OCI-M2 (cell line): ENCODE measurements around the gene F10.
"Not testable (repeated sequence)": the region's sequence is repeated elsewhere in the genome, so short reads cannot be mapped to it uniquely, and the experiment has no call there.

Source experiments
- DNase-seq: peaks from one replicate; lab custom pipeline; 2025; ENCODE audit not compliant: unreplicated experiment; lab: John Stamatoyannopoulos, UW

F10 gene

DNA sequence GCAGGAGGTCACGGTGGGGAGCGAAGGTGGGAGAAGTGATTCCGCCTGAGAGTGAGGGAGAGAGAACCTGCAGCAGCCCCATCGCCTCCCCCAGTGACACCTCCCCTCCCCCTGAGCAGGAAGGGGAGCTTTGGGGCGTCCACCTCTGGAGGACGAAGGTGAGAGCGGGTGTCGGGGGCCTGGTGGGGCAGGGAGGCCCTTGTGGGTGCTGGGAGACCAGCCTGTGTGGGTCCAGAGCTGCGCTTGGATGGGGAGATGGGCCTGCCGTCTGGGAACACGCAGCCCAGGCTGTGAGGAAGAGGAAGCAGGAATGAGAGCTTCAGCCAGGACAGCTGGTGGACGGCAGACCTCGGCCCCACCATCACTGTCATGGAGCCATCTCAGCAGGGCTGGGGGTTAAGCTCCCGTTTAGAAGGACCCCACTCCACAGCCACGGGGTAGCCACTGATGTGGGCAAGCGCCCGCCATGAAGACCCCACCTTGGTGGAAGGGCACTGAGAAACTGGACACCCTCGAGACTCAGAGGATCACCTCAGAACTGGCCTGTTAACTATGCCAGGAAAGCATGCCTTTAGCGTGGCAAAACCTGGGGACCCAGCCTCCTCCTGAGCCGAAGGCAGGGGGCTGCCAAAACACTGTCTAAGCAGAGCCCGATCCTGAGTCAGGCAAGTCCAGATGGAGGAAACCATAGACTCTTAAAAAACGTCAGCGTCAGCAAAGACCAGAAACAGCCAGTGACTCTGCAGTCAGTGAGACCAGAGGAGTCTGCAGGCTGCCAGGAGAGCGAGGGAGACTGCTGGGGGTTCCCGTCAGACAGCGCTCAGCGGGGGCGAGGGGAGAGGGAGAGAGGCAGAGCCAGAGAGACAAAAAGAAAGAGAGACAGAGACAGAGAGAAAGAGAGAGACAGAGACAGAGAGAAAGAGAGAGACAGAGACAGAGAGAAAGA is 29.4 kb downstream of the F10 start:
- no peak for DNase-seq

DNA sequence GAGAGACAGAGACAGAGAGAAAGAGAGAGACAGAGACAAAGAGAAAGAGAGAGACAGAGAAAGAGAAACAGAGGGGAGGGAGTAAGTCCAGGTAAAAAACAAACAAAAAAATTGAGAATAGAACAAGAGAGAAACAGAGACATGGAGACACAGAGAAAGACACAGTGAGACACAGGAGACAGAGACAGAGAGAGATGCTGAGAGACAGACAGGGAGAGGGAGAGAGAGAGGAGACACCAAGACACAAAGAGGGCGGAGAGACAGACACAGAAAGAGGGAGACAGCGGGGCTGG is 30.0 kb downstream of the F10 start:
- DNase-seq = no peak

DNA sequence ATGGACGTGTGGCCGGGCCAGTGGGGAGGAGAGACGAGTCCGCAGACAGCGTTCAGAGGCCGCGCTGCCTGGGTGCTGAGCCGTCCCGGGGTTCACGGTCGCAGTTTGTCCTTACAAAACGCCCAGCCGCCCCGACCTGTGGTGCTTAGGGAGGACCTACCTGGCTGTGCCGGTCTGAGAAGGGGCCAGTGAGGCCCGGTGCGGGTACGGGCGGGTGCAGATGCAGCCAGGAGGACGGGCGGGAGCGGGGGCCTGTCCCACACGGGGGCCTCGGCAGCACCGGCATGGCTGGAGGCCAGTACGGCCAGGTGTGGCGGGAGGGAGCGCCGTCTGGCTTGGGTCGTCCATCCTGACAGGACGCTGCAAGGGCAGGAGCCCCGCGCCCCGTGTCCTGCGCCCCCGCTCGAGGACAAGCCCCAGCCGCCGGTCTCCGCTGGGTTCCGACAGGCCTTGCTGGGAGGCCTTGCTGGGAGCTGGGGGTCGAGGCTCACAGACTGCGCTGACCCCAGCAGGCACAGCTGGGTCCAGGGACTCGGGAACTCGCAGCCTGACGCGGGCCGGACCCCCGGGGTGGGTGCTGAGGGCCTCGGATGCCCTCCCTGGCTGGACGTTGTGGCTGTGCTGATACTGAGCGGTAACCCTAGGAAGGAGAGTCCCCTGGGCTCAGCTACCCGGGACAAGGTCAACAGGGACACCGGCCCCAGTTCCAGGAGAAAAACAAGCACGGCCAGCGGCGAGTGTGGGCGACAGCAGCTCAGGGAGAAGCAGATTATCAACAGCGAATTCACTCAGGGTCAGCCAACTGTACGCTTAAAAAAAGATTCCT is 30.6 kb downstream of the F10 start:
- no peak for DNase-seq

DNA sequence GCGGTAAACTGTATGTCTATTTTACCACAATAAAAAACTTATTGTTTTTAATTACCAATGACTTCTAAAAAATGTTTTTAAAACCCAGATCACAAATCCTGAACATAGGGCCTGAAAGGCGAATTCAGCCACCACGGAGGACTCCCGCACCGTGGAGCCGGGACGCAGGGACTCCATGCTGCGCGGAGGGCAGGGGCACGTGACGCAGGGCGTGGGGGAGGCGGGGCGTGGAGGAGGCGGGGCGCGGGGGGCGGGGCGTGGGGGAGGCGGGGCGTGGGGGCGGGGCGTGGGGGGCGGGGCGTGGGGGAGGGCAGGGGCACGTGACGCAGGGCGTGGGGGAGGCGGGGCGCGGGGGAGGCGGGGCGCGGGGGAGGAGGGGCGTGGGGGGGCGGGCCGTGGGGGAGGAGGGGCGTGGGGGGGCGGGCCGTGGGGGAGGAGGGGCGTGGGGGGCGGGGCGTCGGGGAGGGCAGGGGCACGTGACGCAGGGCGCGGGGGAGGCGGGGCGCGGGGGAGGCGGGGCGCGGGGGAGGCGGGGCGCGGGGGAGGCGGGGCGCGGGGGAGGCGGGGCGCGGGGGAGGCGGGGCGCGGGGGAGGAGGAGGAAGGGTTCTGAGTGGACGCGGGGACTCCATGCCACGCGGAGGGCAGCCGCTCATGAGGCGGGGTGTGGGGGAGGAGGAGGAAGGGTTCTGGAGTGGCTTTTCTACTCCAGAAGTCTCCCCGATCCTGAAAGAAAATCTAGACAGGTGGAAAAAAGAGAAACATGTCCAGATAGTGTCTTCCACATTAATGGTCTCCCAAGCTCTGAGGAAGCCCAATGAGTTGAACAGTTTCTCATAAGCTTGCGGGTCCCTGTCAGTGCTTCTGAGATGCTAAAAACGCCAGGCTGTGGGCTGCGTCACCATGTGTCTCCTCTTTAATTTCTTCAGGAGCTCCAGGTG is 31.5 kb downstream of the F10 start:
- DNase-seq = peak; percentile 38

GRCh38 chr13:113155201-113155600 is 32.6 kb downstream of the F10 start:
- DNase-seq = no peak

- DNase-seq = no peak
Measured at GRCh38 chr13:113155982-113156655, 33.5 kb downstream of the F10 start.

DNA sequence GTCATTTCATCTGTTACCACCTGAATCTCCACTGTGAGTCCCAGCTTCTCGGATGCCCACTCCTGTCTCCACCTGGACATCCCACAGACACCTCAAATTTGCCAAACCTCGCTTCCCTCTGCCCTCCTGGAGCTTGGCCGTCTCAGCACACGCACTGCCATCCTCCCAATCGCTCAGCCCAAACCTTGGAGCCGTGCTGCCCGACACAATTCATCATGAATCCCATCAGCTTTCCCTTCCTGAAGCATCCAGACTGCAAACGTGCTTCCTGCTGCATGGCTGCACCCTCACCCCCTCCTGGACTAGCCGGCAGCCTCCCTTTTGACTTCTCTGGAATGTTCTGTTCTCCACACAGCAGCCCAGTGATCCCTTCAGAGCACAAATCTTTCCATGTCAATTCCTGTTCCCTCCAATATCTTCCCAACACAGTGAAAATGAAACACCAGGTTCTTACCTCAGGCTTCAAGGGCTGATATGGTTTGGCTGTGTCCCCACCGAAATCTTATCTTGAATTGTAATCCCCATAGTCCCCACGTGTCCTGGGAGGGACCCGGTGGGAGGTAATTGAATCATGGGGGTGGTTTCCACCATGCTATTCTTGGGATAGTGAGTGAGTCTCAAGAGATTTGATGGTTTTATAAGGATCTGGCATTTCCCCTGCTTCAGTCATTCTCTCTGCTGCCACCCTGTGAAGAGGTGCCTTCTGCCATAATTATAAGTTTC is 34.8 kb downstream of the F10 start:
- no peak for DNase-seq

DNA sequence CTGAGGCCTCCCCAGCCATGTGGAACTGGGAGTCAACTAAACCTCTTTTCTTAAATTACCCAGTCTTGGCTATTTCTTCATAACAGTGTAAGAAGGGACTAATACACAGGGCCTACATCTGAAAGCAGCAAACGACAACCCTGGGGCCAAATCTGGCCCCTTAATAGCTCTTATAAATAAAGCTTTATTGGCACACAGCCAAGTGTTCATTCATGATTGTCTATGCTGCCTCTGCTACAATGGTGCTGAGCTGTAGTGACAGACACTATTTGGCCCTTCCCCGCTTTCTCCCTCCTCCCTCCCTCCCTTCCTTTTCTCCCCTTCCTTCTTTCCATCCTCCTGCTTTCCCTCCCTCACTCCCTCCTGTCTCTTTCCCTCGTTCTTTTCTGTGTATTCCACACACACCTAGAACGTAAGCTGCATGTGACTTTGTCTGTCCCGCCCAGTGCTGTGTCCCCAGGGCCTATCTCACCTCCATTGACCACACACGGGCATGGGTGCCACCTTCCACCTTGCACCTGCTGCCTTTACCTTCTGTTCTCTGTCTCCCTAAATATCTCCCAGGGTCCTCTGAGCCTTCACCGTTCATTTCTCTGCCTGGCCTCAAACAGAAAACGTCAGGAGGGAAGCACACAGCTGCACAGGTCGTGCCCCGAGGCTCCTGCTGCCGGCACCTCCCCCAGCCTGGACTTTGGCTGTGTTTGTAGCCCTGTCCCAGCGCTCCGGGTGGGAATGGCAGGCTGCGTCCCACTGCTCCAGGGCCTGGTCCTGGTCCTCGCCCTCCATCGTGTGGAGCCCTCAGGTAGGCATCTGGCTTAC is 35.5 kb downstream of the F10 start, which contains the start of gene PROZ:
Gene PROZ (plus strand): TSS at position 720 of the 819 bp plus-strand sequence. CDS start 13 bp downstream, at position 733.
- no peak for DNase-seq

DNA sequence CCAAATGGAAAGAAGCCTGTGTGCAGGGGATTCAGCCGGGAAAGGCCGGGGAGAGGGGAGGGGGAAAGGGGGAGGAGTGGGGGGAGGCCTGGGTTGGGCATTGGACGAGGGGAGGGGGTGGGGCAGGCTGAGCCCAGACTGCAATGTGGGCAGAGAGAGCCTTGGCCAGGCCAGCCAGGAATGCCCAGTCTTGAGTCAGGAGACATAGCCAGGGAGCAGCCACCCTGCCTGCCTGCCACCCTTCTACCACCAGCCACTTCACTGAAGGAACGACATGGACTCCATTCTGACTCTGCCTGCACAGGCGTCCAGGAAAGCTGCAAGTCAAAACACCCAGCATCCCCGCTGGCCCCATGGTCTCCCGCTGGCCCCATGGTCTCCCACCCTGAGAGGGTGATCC is 36.3 kb downstream of the F10 start:
- no peak for DNase-seq

- DNase-seq = no peak
Measured at GRCh38 chr13:113159701-113160100, 37.1 kb downstream of the F10 start.

DNA sequence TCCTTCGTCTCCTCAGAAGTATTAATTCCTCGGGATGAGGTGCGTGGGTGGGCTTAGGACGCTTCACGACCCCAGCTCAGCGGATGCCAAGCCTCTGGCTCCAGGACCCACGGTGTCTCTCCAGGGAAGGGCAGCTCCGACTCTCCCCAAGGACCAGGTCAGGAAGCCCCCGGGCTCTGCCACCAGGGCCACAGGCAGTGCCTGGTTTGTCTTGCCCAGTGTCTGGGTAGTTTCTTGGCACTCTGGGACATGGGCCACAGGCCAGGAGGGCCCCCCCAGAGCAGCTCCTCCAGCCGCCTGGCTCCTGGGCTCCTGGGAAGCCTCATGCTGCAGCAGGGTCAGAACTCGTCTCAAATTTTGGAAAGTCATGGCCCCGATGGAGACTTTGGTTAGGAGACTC is 38.4 kb downstream of the F10 start:
- no peak for DNase-seq

- no peak for DNase-seq
Measured at GRCh38 chr13:113161433-113161832, 38.8 kb downstream of the F10 start.

DNA sequence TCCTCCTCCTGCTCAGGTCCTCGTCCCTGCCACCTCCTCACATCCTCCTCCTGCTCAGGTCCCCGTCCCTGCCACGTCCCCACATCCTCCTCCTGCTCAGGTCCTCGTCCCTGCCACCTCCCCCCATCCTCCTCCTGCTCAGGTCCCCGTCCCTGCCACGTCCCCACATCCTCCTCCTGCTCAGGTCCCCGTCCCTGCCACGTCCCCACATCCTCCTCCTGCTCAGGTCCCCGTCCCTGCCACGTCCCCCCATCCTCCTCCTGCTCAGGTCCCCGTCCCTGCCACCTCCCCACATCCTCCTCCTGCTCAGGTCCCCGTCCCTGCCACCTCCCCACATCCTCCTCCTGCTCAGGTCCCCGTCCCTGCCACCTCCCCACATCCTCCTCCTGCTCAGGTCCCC is 39.4 kb downstream of the F10 start:
- not testable (repeated sequence) for DNase-seq

- DNase-seq = no peak
Measured at GRCh38 chr13:113162783-113163685, 40.4 kb downstream of the F10 start.

DNA sequence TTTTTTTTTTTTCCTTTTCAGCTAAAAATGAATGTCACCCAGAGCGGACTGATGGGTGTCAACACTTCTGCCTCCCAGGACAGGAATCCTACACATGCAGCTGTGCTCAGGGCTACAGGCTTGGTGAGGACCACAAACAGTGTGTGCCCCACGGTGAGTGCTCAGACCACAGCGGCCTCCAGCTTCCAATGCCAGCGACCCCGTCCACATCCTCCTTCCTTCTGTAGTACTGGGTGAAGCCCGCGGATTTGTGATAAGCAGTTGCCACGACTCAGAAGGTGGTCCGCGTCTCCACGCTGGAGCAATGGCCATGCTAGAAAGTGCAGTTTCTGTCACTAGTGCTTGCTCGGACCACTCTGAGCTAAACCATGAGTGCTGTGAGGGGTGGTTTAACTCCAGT is 41.9 kb downstream of the F10 start:
- DNase-seq = no peak

DNA sequence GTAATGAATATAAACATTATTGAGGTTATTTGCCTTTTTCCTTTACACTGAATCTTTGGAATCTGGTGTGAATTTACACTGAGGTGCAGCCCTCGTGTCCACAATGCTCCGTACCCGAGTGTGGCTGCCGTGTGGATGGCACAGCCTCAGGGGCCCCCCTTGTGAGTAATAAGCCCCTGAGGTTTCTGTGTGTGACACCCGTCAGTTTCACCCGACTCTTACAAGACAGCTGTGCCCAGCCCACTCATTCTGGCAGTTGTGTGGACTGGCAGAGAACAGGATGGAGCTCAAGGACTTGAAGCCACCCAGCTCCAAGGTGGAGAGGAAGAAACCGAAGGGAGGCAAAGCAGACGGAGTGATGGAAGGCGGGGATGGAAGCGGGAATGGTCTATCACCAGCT is 43.7 kb downstream of the F10 start:
- no peak for DNase-seq

DNA sequence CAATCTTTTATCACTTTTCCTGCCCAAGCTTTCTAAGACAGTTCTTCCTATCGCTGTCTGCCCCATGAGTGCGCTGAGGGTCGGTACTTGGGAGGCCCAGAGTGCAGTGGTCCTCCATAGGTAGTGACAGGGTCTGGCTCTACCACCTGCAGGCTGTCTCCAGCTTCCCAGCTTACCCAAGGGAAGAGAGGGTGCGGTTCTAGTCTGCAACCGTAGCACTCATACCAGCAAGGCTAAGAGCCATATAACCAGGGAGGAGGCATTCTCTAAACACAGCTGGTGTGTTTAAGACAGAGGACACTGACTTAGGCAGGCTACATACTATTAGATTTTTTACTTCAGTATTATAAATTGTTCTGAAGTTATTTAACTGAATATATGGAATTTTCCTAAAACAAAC is 44.1 kb downstream of the F10 start:
- no peak for DNase-seq

- no peak for DNase-seq
Measured at GRCh38 chr13:113167155-113167554, 44.6 kb downstream of the F10 start.
